Measurements from ENCODE around the gene RNF133.
"Not testable (repeated sequence)": the region's sequence is repeated elsewhere in the genome, so short reads cannot be mapped to it uniquely, and the experiment has no call there.

RNF133 gene

DNA sequence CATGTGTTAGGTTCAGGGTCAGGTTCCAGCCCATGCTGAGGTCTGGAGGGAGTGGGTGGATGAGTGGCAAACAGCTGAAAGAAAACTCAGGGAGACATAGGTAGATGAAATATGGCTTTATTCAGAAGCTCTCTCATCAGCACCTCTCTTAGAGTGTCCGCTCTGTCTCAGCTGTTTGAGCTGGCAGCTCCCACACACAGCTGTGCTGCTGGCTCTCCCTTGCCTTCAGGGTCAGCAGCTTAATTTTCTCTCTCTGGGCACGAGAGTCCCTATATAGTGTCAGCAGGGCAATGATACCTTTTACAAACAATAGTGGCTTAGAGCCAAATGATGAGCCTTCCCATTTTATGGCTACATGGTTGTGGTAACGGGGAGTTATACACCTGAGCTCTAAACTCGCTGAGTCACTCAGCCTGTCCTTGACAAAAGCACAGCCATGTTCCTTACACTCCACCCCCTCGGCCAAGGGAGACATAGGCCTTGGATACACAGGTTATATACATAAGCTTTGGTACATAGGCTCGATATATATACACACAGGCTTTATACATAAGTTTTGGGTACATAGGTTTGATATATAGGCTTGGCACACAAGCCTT, 10.4 kb downstream of the RNF133 start:
- no peak for DNase-seq

DNA sequence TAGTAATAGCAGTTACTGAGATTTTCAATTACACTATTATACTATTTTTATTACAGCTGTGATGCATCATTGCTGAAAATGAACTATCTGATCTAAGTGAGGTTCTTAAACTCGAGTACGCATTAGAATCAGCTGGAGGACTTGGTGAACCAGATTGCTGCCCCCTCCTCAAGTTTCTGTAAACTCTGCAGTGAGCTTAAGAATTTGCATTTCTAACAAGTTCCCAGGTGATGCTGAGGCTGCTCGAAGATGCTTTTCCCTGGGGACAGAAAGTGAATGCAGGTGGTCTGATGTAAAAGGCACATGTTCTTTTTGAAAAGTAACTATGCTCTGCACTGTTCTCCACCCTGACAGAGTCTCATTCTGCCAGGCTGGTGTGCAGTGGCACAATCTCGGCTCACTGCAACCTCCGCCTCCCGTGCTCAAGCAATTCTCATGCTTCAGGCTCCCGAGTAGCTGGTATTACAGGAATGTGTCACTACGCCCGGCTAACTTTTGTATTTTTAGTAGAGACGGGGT, 12.5 kb downstream of the RNF133 start:
- no peak for DNase-seq

DNA sequence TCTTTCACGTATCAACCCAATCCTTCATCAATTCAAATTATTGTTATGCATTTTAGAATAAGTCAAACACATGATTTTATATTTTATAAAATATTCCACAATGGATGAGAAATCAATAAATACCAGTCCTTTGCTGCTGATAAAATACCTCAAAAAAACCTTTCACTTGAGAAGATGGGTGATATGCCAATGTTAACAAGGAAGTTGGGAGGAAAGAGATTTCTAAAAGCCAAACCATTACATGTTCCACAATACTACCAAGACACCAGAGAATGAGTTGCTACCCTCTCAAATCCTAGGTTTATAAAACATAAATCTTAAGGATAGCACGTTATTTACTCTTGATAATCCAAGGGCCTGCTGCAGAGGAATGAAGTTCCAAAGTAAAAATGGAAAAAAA, 14.4 kb downstream of the RNF133 start:
- no peak for DNase-seq

DNA sequence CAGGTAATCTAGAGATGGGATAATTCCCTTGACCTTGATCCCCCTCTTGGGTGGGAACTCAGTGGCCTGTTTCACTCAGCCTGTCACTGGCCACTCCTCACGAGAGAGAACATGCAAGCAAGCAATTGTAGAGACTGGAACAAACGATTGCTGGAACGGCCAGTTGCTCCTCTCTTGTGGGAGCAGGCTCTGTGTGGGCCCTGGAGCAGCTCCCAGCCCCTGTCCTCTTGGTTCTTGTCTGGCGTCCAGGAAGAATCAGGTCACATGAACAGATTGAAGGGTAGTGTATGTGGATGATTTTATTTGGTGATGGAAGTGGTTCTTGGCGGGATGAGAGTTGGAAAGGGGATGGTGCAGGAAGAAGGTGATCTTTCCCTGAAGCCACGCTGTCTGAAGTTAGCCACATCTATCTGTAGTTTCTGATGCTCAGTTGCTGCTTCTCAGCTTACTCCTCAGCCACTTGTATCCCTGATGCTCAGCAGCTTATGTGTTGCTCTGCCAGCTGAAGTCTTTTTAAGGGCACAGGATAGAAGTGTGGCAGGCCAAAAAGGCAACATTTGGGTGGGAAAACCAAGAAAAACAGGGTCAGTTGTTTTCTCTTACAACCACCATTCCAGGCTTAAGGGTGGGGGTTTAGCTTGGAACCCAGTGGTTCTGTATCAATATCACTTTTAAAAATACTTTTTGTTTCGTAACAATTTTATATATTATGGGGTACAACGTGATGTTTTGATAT, 15.9 kb downstream of the RNF133 start:
- DNase-seq, result no peak

DNA sequence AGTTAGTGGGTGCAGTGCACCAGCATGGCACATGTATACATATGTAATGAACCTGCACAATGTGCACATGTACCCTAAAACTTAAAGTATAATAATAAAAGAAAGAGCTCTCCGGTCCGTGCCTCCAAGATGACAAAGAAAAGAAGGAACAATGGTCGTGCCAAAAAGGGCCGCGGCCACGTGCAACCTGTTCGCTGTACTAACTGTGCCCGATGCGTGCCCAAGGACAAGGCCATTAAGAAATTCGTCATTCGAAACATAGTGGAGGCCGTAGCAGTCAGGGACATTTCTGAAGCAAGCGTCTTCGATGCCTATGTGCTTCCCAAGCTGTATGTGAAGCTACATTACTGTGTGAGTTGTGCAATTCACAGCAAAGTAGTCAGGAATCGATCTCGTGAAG, 17.7 kb downstream of the RNF133 start:
- DNase-seq, result not testable (repeated sequence)

DNA sequence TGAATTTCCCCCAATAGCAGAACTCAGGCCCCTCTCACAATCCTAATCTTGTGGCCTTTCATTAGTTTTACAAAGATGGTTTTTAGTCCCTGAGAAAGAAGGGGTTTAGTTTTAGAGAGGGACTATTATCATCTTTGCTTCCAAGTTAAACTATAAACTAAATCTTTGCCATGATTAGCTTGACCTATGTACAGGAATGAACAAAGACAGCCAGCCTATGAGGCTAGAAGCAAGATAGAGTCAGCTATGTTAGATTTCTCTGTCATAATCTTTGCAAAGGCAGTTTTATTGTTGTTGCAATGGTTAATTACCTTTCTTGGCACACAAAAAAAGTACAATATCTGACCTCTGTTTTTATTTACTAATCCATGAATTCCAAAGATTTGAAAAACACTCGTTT, 19.1 kb downstream of the RNF133 start:
- DNase-seq, result no peak

DNA sequence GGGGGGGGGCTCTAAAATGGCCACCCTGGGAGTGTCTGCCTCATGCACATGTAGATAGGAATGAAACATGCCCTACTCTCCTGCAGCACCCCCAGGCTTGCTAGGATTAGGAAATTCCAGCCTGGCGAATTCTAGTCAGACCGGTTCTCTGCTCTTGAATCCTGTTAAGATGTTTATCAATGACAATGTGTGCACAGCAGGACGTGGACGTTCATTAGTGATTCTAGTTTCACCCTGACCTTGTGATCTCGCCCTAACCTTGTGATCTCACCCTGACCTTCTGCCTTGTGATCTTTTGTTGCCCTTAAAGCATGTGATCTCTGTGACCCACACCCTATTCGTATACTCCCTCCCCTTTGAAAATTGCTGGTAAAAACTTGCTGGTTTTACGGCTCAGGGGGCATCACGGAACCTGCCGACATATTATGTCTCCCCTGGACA, 19.6 kb downstream of the RNF133 start:
- DNase-seq, result not testable (repeated sequence)

DNA sequence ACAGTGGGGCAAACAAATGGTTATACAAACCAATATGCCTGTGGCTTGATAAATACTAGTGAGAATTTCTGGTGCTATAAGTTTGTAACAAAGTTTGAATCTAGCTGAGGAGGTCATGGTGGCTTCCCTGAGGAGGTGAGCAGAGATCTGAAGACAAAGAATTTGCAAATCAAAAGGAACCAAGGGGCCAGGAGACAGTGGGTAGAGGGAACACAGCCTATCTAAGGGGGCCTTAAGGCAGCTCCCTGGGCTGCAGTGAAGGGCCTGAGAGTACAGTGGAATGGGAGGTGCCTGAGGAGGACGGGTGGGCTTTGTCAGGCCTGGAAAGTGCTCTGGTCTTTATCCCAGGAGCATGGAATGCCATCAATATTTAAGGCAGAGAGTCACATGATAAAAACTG, 21.8 kb downstream of the RNF133 start:
- DNase-seq, result no peak

DNA sequence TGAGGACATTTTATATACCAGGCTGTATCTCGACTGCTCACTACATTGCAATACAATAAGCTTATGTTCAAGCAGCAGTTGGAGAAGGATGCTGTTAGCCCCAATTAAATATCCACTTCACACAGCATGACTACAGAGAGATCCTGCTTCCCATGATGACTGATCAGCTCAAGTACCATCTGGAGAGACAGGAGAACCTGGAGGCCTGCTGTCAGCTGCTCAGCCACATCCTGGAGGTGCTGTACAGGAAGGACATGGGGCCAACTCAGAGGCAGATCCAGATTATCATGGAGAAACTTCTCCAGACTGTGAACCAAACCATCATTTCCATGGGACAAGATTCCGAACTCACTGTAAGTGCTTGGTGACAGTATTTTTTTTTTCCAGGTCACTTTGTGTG, 22.5 kb downstream of the RNF133 start:
- no peak for DNase-seq

DNA sequence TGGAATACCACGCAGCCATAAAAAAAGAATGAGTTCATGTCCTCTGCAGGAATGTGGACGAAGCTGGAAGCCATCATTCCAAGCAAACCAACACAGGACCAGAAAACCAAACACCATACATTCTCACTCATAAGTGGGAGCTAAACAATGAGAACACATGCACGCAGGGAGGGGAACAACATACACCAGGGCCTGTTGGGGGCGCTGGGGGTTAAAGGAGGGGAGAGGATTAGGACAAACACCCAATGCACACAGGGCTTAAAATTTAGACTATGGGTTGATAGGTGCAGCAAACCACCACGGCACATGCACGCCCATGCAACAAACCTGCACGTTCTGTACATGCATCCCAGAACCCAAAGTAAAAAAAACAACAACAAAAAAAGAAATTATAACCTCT, 23.3 kb downstream of the RNF133 start:
- no peak for DNase-seq

DNA sequence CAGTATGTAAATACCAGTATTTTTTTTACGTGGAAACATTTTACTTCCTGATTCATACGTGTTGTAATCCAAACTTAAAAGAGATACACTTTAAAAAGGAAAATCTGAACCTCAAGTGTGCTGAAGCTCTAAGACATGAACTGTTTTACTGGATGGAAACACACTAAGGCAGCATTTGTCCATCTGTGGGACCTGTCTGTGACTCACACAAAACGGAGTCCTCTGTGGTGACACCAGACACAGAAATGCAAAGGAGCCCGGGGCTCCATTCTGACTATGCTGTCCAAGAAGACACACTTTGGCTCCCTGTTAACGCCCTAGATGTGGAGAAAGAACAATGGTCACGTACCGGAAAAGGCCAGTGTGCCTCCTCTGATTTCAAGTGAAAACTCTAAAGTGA, 23.9 kb downstream of the RNF133 start:
- DNase-seq, result no peak

DNA sequence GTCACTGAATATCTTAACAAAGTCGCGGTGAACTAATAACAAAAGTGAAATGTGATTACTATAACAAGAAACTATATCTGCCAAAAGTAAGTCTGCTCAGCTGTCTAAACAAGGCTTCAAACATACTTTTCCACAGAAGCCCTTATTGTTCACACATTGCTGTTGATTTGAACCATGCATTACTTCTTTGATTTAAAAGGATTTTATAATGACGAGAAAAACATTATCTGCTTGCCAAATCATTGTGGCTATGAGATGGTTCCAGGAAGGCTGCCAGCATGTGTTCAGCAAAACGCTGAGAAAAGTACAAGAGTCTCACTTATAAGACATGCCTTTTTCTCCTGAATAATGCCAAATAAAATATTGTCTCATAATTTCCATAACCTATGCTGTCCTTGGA, 24.4 kb downstream of the RNF133 start:
- DNase-seq, result no peak

DNA sequence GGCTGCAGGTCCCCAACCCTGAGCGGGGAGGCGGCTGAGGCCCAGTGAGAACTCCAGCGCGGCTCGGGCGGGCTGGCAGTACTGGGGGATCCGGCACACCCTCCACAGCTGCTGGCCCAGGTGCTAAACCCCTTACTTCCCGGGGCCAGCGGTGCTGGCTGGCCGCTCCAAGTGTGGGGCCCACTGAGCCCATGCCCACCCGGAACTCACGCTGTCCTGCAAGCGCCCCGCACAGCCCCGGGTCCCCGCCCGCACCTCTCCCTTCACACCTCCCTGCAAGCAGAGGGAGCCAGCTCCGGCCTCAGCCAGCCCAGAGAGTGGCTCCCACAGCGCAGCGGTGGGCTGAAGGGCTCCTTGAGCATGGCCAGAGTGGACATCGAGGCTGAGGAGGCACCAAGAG, 25.0 kb downstream of the RNF133 start:
- DNase-seq, result no peak

DNA sequence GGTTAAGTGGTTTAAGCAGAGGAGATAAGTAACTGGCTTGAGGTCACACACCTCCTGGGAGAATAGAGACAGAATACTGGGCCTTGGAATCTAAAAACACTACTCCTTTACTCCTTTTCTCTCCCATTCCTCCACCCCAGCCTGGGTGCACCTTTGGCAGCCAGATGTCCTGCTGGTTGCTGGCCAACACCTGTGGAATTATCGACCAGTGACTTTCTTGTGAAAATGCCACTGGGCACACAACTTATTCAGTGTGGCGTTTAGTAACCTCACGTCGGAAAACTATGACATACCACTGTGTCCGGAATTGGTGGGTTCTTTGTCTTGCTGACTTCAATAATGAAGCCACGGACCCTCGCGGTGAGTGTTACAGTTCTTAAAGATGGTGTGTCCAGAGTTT, 26.4 kb downstream of the RNF133 start:
- DNase-seq, result no peak

DNA sequence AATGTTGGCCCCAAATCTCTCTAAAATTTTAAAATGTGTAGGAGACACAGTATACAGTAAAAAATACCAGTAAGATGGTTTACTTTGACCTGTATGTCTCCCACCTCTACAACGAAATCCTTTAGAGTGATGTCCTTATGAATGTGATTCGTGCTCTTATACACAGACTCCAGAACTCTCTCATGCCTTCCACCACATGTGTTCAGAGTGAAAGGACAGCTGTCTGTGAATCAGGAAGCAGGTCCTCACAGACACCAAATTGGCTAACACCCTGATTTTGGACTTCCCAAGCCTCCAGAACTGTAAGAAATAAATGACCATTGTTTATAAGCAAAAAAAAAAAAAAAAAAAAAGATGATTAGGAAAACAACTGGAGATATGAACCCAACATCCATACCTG, 35.2 kb downstream of the RNF133 start:
- DNase-seq, result no peak

DNA sequence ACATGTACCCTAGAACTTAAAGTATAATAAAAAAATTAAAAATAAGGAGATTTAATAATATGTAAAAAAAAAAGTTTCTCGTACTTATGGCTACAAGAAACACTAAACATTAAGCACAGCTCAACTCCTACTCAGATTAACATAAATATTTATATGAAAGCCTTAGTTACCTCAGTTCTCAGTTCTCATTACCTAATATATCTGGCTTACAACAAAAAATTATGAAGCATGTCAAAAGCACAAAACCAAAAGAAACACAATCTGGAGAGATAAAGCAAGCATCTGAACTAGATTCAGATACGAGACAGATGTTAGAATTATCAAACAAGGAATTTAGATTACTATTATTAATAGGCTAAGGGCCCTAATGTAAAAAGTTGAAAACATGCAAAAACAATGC, 40.1 kb downstream of the RNF133 start:
- no peak for DNase-seq

DNA sequence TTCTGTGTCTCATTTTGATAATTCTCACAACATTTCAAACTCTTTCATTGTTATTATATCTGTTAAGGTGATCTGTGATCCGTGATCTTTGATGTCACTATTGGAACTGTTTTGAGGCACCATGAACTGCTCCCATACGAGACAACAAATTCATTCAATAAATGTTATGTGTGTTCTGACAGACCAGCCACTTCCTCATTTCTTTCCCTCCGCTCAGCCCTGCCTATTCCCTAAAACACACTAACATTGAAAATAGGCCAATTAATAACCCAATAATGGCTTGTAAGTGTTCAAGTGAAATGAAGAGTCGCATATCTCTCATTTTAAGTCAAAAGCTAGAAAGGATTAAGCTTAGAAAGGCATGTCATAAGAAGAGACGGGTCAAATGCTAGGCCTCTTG, 45.2 kb downstream of the RNF133 start:
- no peak for DNase-seq

DNA sequence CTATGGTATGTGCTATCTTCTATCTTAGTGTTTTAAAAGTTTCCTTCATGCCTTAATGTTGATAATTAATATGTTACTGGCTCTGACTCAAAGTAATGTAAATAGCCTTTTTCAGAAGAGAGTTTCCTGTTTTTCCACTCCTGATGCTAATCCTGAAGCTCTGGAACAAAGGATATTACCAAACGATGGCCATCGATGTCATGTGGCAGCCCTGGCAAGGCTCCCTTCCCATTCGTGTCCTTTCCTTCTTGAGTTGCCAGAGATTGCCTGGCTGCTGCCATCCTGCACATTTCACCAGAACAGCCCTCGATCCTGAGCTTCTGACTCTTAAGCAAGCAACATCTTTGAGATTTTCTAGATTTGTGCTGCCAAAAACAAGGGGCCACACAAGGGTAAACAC, 46.0 kb downstream of the RNF133 start:
- DNase-seq, result no peak

DNA sequence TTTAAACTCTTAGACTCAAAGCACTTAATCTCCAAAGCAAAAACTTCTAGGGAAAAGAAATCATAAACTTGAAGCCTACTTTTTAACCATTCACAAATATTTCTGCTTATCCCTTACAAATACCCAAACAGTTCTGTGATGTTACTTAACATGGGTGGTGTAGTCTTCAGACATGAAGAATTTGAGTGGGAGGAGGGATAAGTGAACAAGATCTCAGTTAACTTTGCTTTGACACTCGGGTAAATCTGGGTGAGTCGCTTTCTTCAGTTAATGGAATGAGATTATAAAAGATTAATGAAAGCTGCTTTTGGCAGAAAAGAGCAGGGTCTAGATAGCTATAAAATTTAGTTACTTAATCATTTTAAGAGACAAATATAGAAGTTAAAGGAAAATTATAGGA, 47.5 kb downstream of the RNF133 start:
- no peak for DNase-seq

Data from activated effector memory CD4-positive, alpha-beta T cell treated with anti-CD3 and anti-CD28 coated beads, Interleukin-2, amount 50 U/mL, for 16 hours (primary cell).